Retinal pigment epithelial cell (primary cell): Measurements from ENCODE around the gene TLNRD1.
A peak's percentile ranks its signal among the peaks of the same experiment; 100 is the strongest.

Experiments used
- DNase-seq: peaks from one replicate; pipeline ENCODE4 v3.0.0-alpha.2; 2010; ENCODE audit warnings: low read depth
- H3K4me3 ChIP-seq: 2 replicates; pipeline ENCODE4 v1.5.1; 2011; ENCODE audit warnings: mild to moderate bottlenecking, low read length, control low read depth, moderate library complexity
- CTCF ChIP-seq: conservative IDR thresholded peaks from 2 replicates; pipeline ENCODE4 v1.5.1; 2011; ENCODE audit warnings: low read depth, low read length, control low read depth, inconsistent platforms

The TLNRD1 gene

GRCh38 chr15:81002009-81002330 is 1.2 kb downstream of the TLNRD1 start:
- no peak for DNase-seq
- no peak for TF ChIP-seq CTCF
- H3K4me3 ChIP-seq = peak overlapping the region; percentile 81

- no peak for TF ChIP-seq CTCF
- DNase-seq = no peak
- peak overlapping the region; percentile 42 for H3K4me3 ChIP-seq
Observed at GRCh38 chr15:81002331-81003096, 1.8 kb downstream of the TLNRD1 start.

GRCh38 chr15:81003097-81003350 is 2.3 kb downstream of the TLNRD1 start:
- DNase-seq = no peak
- TF ChIP-seq CTCF = no peak
- no peak overlapping the region for H3K4me3 ChIP-seq

GRCh38 chr15:81006124-81006523 is 5.4 kb downstream of the TLNRD1 start:
- no peak for DNase-seq
- H3K4me3 ChIP-seq = no peak overlapping the region
- TF ChIP-seq CTCF = no peak

- no peak for DNase-seq
- no peak overlapping the region for H3K4me3 ChIP-seq
- no peak for TF ChIP-seq CTCF
Observed at GRCh38 chr15:81007428-81008064, 6.8 kb downstream of the TLNRD1 start.

GRCh38 chr15:81008312-81008711 is 7.6 kb downstream of the TLNRD1 start:
- DNase-seq = no peak
- no peak for TF ChIP-seq CTCF
- no peak overlapping the region for H3K4me3 ChIP-seq

GRCh38 chr15:81010086-81010485 is 9.4 kb downstream of the TLNRD1 start:
- H3K4me3 ChIP-seq = no peak overlapping the region
- no peak for TF ChIP-seq CTCF

More at GRCh38 chr15:81010086-81010485, 9.4 kb downstream of the TLNRD1 start:
- DNase-seq = no peak
